HepG2 (cell line): ENCODE data around the gene LGALS16.

Experiments used
- BCL3 ChIP-seq: sonication (generic); formaldehyde crosslinking; IDR thresholded peaks from 2 replicates; pipeline ENCODE4 v1.5.1; 2020; ENCODE audit warnings: mild to moderate bottlenecking, missing genetic modification reagents, moderate library complexity
- BHLHE40 ChIP-seq: IDR thresholded peaks from 2 replicates; pipeline ENCODE4 v1.6.1; 2011; ENCODE audit warnings: low read length, improper control_type of control experiment
- CAMTA2 ChIP-seq: sonication (generic); formaldehyde crosslinking; IDR thresholded peaks from 2 replicates; pipeline ENCODE4 v1.4.0; 2020; ENCODE audit warnings: mild to moderate bottlenecking, missing genetic modification reagents, borderline replicate concordance
- CTCF ChIP-seq: sonication (generic); formaldehyde crosslinking; IDR thresholded peaks from 2 replicates; pipeline ENCODE4 v1.5.0; 2020; ENCODE audit warnings: mild to moderate bottlenecking, missing genetic modification reagents, moderate library complexity
- FOXA3 ChIP-seq: IDR thresholded peaks from 2 replicates; pipeline ENCODE4 v1.6.1; 2016; ENCODE audit warnings: missing genetic modification reagents, missing compliant biosample characterization
- GMEB1 ChIP-seq: sonication (generic); formaldehyde crosslinking; IDR thresholded peaks from 2 replicates; pipeline ENCODE4 v1.5.1; 2020; ENCODE audit warnings: missing genetic modification reagents, mild to moderate bottlenecking, borderline replicate concordance
- HIVEP1 ChIP-seq: sonication (generic); formaldehyde crosslinking; IDR thresholded peaks from 2 replicates; pipeline ENCODE4 v1.4.0; 2020; ENCODE audit warnings: mild to moderate bottlenecking, missing genetic modification reagents
- MZF1 ChIP-seq: sonication (generic); formaldehyde crosslinking; IDR thresholded peaks from 2 replicates; pipeline ENCODE4 v1.8.1; 2023; ENCODE audit warnings: mild to moderate bottlenecking, missing genetic modification reagents, borderline replicate concordance
- NR2C2 ChIP-seq: sonication (generic); formaldehyde crosslinking; IDR thresholded peaks from 2 replicates; pipeline ENCODE4 v1.4.0; 2020; ENCODE audit warnings: missing genetic modification reagents, mild to moderate bottlenecking, moderate library complexity, borderline replicate concordance
- POLR2AphosphoS5 ChIP-seq: IDR thresholded peaks from 2 replicates; pipeline ENCODE4 v1.6.1; 2012; ENCODE audit warnings: low read depth, low read length
- RAD21 ChIP-seq: fragments of 450-650 bp; formaldehyde crosslinking; IDR thresholded peaks from 2 replicates; pipeline ENCODE4 v1.5.0; 2020; ENCODE audit warnings: mild to moderate bottlenecking
- SATB2 ChIP-seq: sonication (generic); formaldehyde crosslinking; IDR thresholded peaks from 2 replicates; pipeline ENCODE4 v1.5.0; 2020; ENCODE audit warnings: missing genetic modification reagents
- THRA ChIP-seq: sonication (generic); formaldehyde crosslinking; IDR thresholded peaks from 2 replicates; pipeline ENCODE4 v1.4.0; 2020; ENCODE audit warnings: missing genetic modification reagents, borderline replicate concordance
- ZNF550 ChIP-seq: sonication (generic); formaldehyde crosslinking; IDR thresholded peaks from 2 replicates; pipeline ENCODE4 v1.4.0; 2020; ENCODE audit warnings: mild to moderate bottlenecking, missing genetic modification reagents, borderline replicate concordance

GRCh38 chr19:39643591-39643990, 12.1 kb upstream of the LGALS16 start:
- TF ChIP-seq ZNF550 (CRISPR knock-in tag) = no peak
- no peak for TF ChIP-seq THRA (CRISPR knock-in tag)
- no peak for TF ChIP-seq MZF1 (CRISPR knock-in tag)
- no peak for TF ChIP-seq RAD21 (CRISPR knock-in tag)
- TF ChIP-seq CTCF (CRISPR knock-in tag) = no peak
- TF ChIP-seq FOXA3 = no peak
- TF ChIP-seq BHLHE40 = no peak
- no peak for TF ChIP-seq GMEB1 (CRISPR knock-in tag)
- TF ChIP-seq BCL3 (CRISPR knock-in tag) = no peak
- TF ChIP-seq SATB2 = no peak
- no peak for TF ChIP-seq NR2C2
- no peak for TF ChIP-seq CAMTA2
- no peak for TF ChIP-seq HIVEP1
- no peak for TF ChIP-seq POLR2AphosphoS5
